HEK293 (cell line): Measurements from ENCODE around the gene NAALADL2.

ENCODE experiments used
- CTCF ChIA-PET: fragments of 350-600 bp; formaldehyde crosslinking; extraction: SDS; loops from one replicate; lab custom pipeline; 2021; ENCODE audit warnings: antibody characterized with exemption; lab: Yijun Ruan, JAX
- POLR2A ChIA-PET: fragments of 300-600 bp; formaldehyde crosslinking; extraction: SDS; loops from one replicate; lab custom pipeline; 2020; ENCODE audit warnings: antibody characterized with exemption, inconsistent platforms; lab: Yijun Ruan, JAX
- H3K27ac ChIP-seq: fragments of 200-500 bp; sonication (Bioruptor generic); 2 replicates; pipeline ENCODE4 v1.5.1; 2014; ENCODE audit warnings: low read depth, low read length, control low read depth, inconsistent platforms; ENCODE audit errors: extremely low read depth
- H3K36me3 ChIP-seq, 2 experiments: fragments of 200-500 bp in 1 of 2; sonication (Bioruptor generic) in 1 of 2; 1 replicate in 1 of 2; 2 replicates in 1 of 2; pipeline ENCODE4 v1.5.1; 2014 to 2017; ENCODE audit warnings: inconsistent platforms in 2 of 2, low read length in 2 of 2; ENCODE audit not compliant: control insufficient read depth in 2 of 2, insufficient read depth in 1 of 2
- H3K4me1 ChIP-seq: fragments of 200-500 bp; sonication (Bioruptor generic); 2 replicates; pipeline ENCODE4 v1.5.1; 2014; ENCODE audit warnings: mild to moderate bottlenecking, low read length, inconsistent platforms; ENCODE audit not compliant: control insufficient read depth, insufficient read depth
- H3K4me3 ChIP-seq: 2 replicates; pipeline ENCODE4 v1.5.1; 2011; ENCODE audit warnings: low read depth, mild to moderate bottlenecking, control low read depth, low read length, moderate library complexity
- H3K9me3 ChIP-seq: fragments of 200-500 bp; sonication (Bioruptor generic); 2 replicates; pipeline ENCODE4 v1.5.1; 2014; ENCODE audit warnings: low read depth, low read length, inconsistent platforms; ENCODE audit not compliant: control insufficient read depth, insufficient read depth
- BCL6B ChIP-seq: fragments of 450-650 bp; formaldehyde crosslinking; IDR thresholded peaks from 2 replicates; pipeline ENCODE4 v1.5.1; 2017; ENCODE audit warnings: missing biosample characterization, missing genetic modification characterization
- HOXC10 ChIP-seq: sonication (generic); formaldehyde crosslinking; IDR thresholded peaks from 2 replicates; pipeline ENCODE4 v1.8.1; 2023; ENCODE audit warnings: mild to moderate bottlenecking, missing genetic modification reagents
- OSR2 ChIP-seq: fragments of 450-650 bp; formaldehyde crosslinking; IDR thresholded peaks from 2 replicates; pipeline ENCODE4 v1.5.1; 2016; ENCODE audit warnings: missing biosample characterization, missing genetic modification characterization
- PRDM2 ChIP-seq: fragments of 450-650 bp; formaldehyde crosslinking; IDR thresholded peaks from 2 replicates; pipeline ENCODE4 v1.5.1; 2016; ENCODE audit warnings: missing biosample characterization, missing genetic modification characterization, borderline replicate concordance
- REPIN1 ChIP-seq: fragments of 450-650 bp; formaldehyde crosslinking; IDR thresholded peaks from 2 replicates; pipeline ENCODE4 v1.5.1; 2017; ENCODE audit warnings: missing biosample characterization, missing genetic modification characterization, low read depth
- TRIM28 ChIP-seq: IDR thresholded peaks from 2 replicates; pipeline ENCODE4 v1.6.1; 2011; ENCODE audit warnings: low read length, control low read depth, borderline replicate concordance
- ZBTB26 ChIP-seq: fragments of 450-650 bp; formaldehyde crosslinking; optimal IDR thresholded peaks from 2 replicates; pipeline ENCODE3; 2016; ENCODE audit warnings: missing biosample characterization, mild to moderate bottlenecking, missing genetic modification characterization
- ZFP37 ChIP-seq: fragments of 450-650 bp; formaldehyde crosslinking; IDR thresholded peaks from 2 replicates; pipeline ENCODE4 v1.5.1; 2016; ENCODE audit warnings: missing biosample characterization, missing genetic modification characterization
- ZNF121 ChIP-seq: fragments of 450-650 bp; formaldehyde crosslinking; IDR thresholded peaks from 2 replicates; pipeline ENCODE4 v1.5.1; 2016; ENCODE audit warnings: missing biosample characterization, missing genetic modification characterization
- ZNF221 ChIP-seq: fragments of 450-650 bp; formaldehyde crosslinking; IDR thresholded peaks from 2 replicates; pipeline ENCODE4 v1.5.1; 2017; ENCODE audit warnings: missing biosample characterization, missing genetic modification characterization, borderline replicate concordance
- ZNF280C ChIP-seq: fragments of 450-650 bp; formaldehyde crosslinking; IDR thresholded peaks from 2 replicates; pipeline ENCODE4 v1.5.1; 2016; ENCODE audit warnings: missing biosample characterization, missing genetic modification characterization
- ZNF311 ChIP-seq: fragments of 450-650 bp; formaldehyde crosslinking; IDR thresholded peaks from 2 replicates; pipeline ENCODE4 v1.5.1; 2017; ENCODE audit warnings: missing biosample characterization, missing genetic modification characterization, borderline replicate concordance
- ZNF416 ChIP-seq: fragments of 450-650 bp; formaldehyde crosslinking; IDR thresholded peaks from 2 replicates; pipeline ENCODE4 v1.5.1; 2016; ENCODE audit warnings: missing biosample characterization, missing genetic modification characterization
- ZNF510 ChIP-seq: fragments of 450-650 bp; formaldehyde crosslinking; IDR thresholded peaks from 2 replicates; pipeline ENCODE4 v1.5.1; 2018; ENCODE audit warnings: mild to moderate bottlenecking, missing genetic modification characterization, missing biosample characterization; ENCODE audit not compliant: insufficient replicate concordance
- ZNF549 ChIP-seq: fragments of 450-650 bp; IDR thresholded peaks from 2 replicates; pipeline ENCODE4 v1.5.1; 2018; ENCODE audit warnings: missing biosample characterization, missing genetic modification characterization, mild to moderate bottlenecking, inconsistent platforms, moderate library complexity
- ZNF585B ChIP-seq: fragments of 450-650 bp; formaldehyde crosslinking; IDR thresholded peaks from 2 replicates; pipeline ENCODE4 v1.5.1; 2016; ENCODE audit warnings: missing biosample characterization, missing genetic modification characterization
- ZNF629 ChIP-seq: fragments of 450-650 bp; formaldehyde crosslinking; IDR thresholded peaks from 2 replicates; pipeline ENCODE4 v1.5.1; 2017; ENCODE audit warnings: missing biosample characterization, missing genetic modification characterization
- ZNF768 ChIP-seq: fragments of 450-650 bp; formaldehyde crosslinking; IDR thresholded peaks from 2 replicates; pipeline ENCODE4 v1.5.1; 2018; ENCODE audit warnings: missing biosample characterization, mild to moderate bottlenecking, missing genetic modification characterization

Gene NAALADL2

GRCh38 chr3:175502155-175502554 lies 643.0 kb downstream of the NAALADL2 start:
- ChIA-PET POLR2A (no interaction called here), CTCF (interaction anchor here (0.6 kb wide), 1 partner anchor 451 kb away, joined by 3 read pairs; no protein-coding TSS in a partner anchor)

GRCh38 chr3:175511219-175511785 lies 652.2 kb downstream of the NAALADL2 start:
- POLR2A ChIA-PET: no interaction called here
- no peak overlapping the region for H3K27ac ChIP-seq
- no peak overlapping the region for H3K4me3 ChIP-seq
- no peaks in the 10 kb centered on the region for H3K4me1 ChIP-seq
- H3K36me3 ChIP-seq: no peaks in the 10 kb centered on the region
- no peaks in the 10 kb centered on the region for H3K9me3 ChIP-seq
- CTCF ChIA-PET: no interaction called here
- no peak for TF ChIP-seq ZNF280C (tag by site-specific recombination)
- TF ChIP-seq ZNF768 (tag by site-specific recombination): no peak
- TF ChIP-seq ZNF510: no peak
- TF ChIP-seq ZNF221: no peak
- no peak for TF ChIP-seq ZNF585B (tag by site-specific recombination)
- TF ChIP-seq REPIN1: no peak
- TF ChIP-seq ZNF311 (tag by site-specific recombination): no peak
- TF ChIP-seq ZFP37 (tag by site-specific recombination): no peak
- no peak for TF ChIP-seq BCL6B (tag by site-specific recombination)
- TF ChIP-seq ZNF121 (tag by site-specific recombination): no peak
- no peak for TF ChIP-seq OSR2 (tag by site-specific recombination)
- TF ChIP-seq ZNF629 (tag by site-specific recombination): no peak
- TF ChIP-seq TRIM28: no peak
- TF ChIP-seq ZNF549: no peak

More at GRCh38 chr3:175502155-175502554, 643.0 kb downstream of the NAALADL2 start:
- H3K27ac ChIP-seq: no peak overlapping the region
- TF ChIP-seq PRDM2 (tag by site-specific recombination) (no peak), ZBTB26 (no peak), ZNF416 (tag by site-specific recombination) (no peak), HOXC10 (CRISPR knock-in tag) (no peak)
- no peak overlapping the region for H3K4me3 ChIP-seq
- H3K9me3 ChIP-seq: no peaks in the 10 kb centered on the region
- no peaks in the 10 kb centered on the region for H3K36me3 ChIP-seq
- H3K4me1 ChIP-seq: no peaks in the 10 kb centered on the region
